Naive thymus-derived CD4-positive, alpha-beta T cell (primary cell): ENCODE measurements around the gene RSAD2. TPM values are rescaled to one million over a fixed set of nuclear protein-coding genes. Genes with fewer than 3 reads are reported as not detected.

Source experiments
- ATAC-seq: fragments of 150-1000 bp; cut with Tn5 transposase; 2 replicates; pipeline ENCODE4 v1.10.0; 2021; ENCODE audit warnings: mild to moderate bottlenecking, moderate library complexity
- CTCF ChIA-PET: fragments of 350-600 bp; sonication (Branson Sonifier 250); formaldehyde crosslinking; loops from one replicate; lab custom pipeline; 2021; ENCODE audit warnings: antibody characterized with exemption; lab: Charles Lee
- POLR2A ChIA-PET: fragments of 350-600 bp; sonication (Branson Sonifier 250); formaldehyde crosslinking; loops from one replicate; lab custom pipeline; 2021; ENCODE audit warnings: antibody characterized with exemption, inconsistent platforms; lab: Charles Lee
- DNase-seq, 9 donors: peaks; one replicate each; pipeline versions ENCODE4 v3.0.0 to v3.0.0-alpha.2; 2020 to 2022; ENCODE audit warnings: mixed read lengths in 1 of 9
- H3K27ac ChIP-seq: one replicate; pipeline ENCODE4 v1.7.0; 2013; ENCODE audit warnings: mild to moderate bottlenecking, low read depth, low read length, moderate library complexity
- H3K27me3 ChIP-seq, 2 donors: one replicate each; pipeline ENCODE4 v1.7.0; 2013; ENCODE audit warnings: low read length in 2 of 2, mild to moderate bottlenecking in 2 of 2, moderate library complexity in 2 of 2; ENCODE audit not compliant: control insufficient read depth in 2 of 2, insufficient read depth in 2 of 2
- H3K36me3 ChIP-seq, 3 experiments: 1 replicate in 2 of 3; 2 replicates in 1 of 3; pipeline ENCODE4 v1.7.0; 2013; ENCODE audit warnings: low read length in 3 of 3, mild to moderate bottlenecking in 3 of 3, moderate library complexity in 1 of 3; ENCODE audit not compliant: insufficient read depth in 3 of 3, control insufficient read depth in 2 of 3
- H3K4me1 ChIP-seq, 2 donors: one replicate each; pipeline ENCODE4 v1.7.0; 2013; ENCODE audit warnings: low read length in 2 of 2, mild to moderate bottlenecking in 2 of 2, moderate library complexity in 1 of 2; ENCODE audit not compliant: control insufficient read depth in 2 of 2, insufficient read depth in 2 of 2
- H3K4me3 ChIP-seq: 2 replicates; pipeline ENCODE4 v1.7.0; 2013; ENCODE audit warnings: mild to moderate bottlenecking, low read length
- H3K9me3 ChIP-seq, 3 experiments: 1 replicate in 2 of 3; 2 replicates in 1 of 3; pipeline ENCODE4 v1.7.0; 2013; ENCODE audit warnings: low read length in 3 of 3; ENCODE audit not compliant: control insufficient read depth in 2 of 3
- H3K27ac Mint-ChIP-seq, 9 donors: one replicate each; pipeline ENCODE4 v1.8.0; 2020 to 2022; ENCODE audit warnings: mixed read lengths in 9 of 9, mild to moderate bottlenecking in 8 of 9, moderate library complexity in 5 of 9, inconsistent platforms in 2 of 9
- H3K27me3 Mint-ChIP-seq, 5 donors: one replicate each; pipeline ENCODE4 v1.8.0; 2021 to 2022; ENCODE audit warnings: mixed read lengths in 5 of 5, mild to moderate bottlenecking in 1 of 5
- H3K36me3 Mint-ChIP-seq, 5 donors: one replicate each; pipeline ENCODE4 v1.8.0; 2020 to 2022; ENCODE audit warnings: mixed read lengths in 5 of 5, mild to moderate bottlenecking in 3 of 5, inconsistent platforms in 1 of 5
- H3K4me1 Mint-ChIP-seq, 7 donors: one replicate each; pipeline ENCODE4 v1.8.0; 2020 to 2022; ENCODE audit warnings: mixed read lengths in 7 of 7, mild to moderate bottlenecking in 3 of 7, inconsistent platforms in 1 of 7
- H3K4me3 Mint-ChIP-seq, 10 donors: one replicate each; pipeline ENCODE4 v1.8.0; 2020 to 2022; ENCODE audit warnings: mild to moderate bottlenecking in 10 of 10, mixed read lengths in 10 of 10, moderate library complexity in 6 of 10, inconsistent platforms in 2 of 10
- H3K9me3 Mint-ChIP-seq, 11 donors: one replicate each; pipeline ENCODE4 v1.8.0; 2020 to 2022; ENCODE audit warnings: mixed read lengths in 11 of 11, mild to moderate bottlenecking in 4 of 11, inconsistent platforms in 1 of 11, moderate library complexity in 1 of 11
- intact Hi-C, 2 donors: fragments of 100-400 bp; cut with micrococcal nuclease; formaldehyde crosslinking; loops; one replicate each; pipeline ENCODE4 v1.15.1; 2023
- polyA plus RNA-seq, 2 donors: library from polyadenylated mRNA; unstranded; fragments of 300-500 nt; fragmentation: Illumina TruSeq; gene quantifications; one replicate each; pipeline ENCODE4 v1.2.3, GENCODE V29; 2021
- total RNA-seq, 6 experiments: library from RNA in 5 of 6; stranded (reverse) in 5 of 6; gene quantifications; 1 replicate in 5 of 6; 2 replicates in 1 of 6; pipeline ENCODE4 v1.2.3 and lab custom pipeline; 2021 to 2026

Gene RSAD2
- total and polyA plus RNA-seq, 7 experiments from 2014 or later = 5.0 to 72.6 (median 6.6) TPM

DNA sequence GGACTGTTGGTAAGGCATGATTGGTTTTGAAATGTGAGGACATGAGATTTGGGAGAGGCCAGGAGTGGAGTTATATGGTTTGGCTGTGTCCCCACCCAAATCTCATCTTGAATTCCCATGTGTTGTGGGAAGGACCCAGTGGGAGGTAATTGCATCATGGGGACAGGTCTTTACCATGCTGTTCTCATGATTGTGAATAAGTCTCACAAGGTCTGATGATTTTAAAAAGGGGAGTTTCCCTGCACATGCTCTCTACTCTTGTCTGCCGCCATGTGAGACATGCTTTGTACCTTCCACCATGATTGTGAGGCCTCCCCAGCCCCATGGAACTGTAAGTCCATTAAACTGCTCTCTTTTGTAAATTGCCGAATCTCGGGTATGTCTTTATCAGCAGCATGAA lies 17.3 kb upstream of the RSAD2 start:
- no peaks in the 10 kb centered on the region for H3K27me3 ChIP-seq
- DNase-seq (no peak), ATAC-seq (no peak)
- Mint-ChIP-seq H3K27me3 (no peaks in the 10 kb centered on the region), H3K27ac (no peak overlapping the region), H3K36me3 (peaks cover 42 to 86% (median 69%) of the 10 kb centered on the region in 5 donors), H3K9me3 (peaks cover 0 to 43% (median 19%) of the 10 kb centered on the region in 11 donors), H3K4me3 (peak overlapping the region in 1 of 10 donors; percentile 31), H3K4me1 (peaks cover 10 to 74% (median 23%) of the 10 kb centered on the region in 7 donors)
- peaks cover 0 to 10% (median 0%) of the 10 kb centered on the region in 3 experiments for H3K9me3 ChIP-seq
- ChIA-PET CTCF (no interaction called here), POLR2A (no interaction called here)
- H3K36me3 ChIP-seq = peaks cover 0 to 25% (median 2%) of the 10 kb centered on the region in 3 experiments
- H3K27ac ChIP-seq = no peak overlapping the region
- intact Hi-C loops = loop anchor here in 1 of 2 donors (10.0 kb wide), 1 partner anchor 85 kb away; no protein-coding TSS in a partner anchor
- H3K4me1 ChIP-seq = no peaks in the 10 kb centered on the region
- no peak overlapping the region for H3K4me3 ChIP-seq

- Histone ChIP-seq H3K9me3 (peaks cover 0 to 10% (median 0%) of the 10 kb centered on the region in 3 experiments), H3K4me3 (no peak overlapping the region), H3K4me1 (peaks cover 6% of the 10 kb centered on the region in 2 donors), H3K36me3 (peaks cover 0 to 29% (median 2%) of the 10 kb centered on the region in 3 experiments), H3K27me3 (no peaks in the 10 kb centered on the region), H3K27ac (no peak overlapping the region)
- intact Hi-C loops = loop anchor here (2.0 to 10.0 kb wide), 2 partner anchors 45 to 89 kb away; no protein-coding TSS in a partner anchor
- Mint-ChIP-seq H3K36me3 (peaks cover 35 to 63% (median 43%) of the 10 kb centered on the region in 5 donors), H3K27me3 (peaks cover 0 to 2% (median 0%) of the 10 kb centered on the region in 5 donors), H3K4me1 (peaks cover 18 to 64% (median 29%) of the 10 kb centered on the region in 7 donors), H3K27ac (peak overlapping the region in 8 of 9 donors; percentile 3 to 93 (median 56)), H3K4me3 (peak overlapping the region; percentile 58 to 99 (median 82)), H3K9me3 (peaks cover 0 to 32% (median 14%) of the 10 kb centered on the region in 11 donors)
- CTCF ChIA-PET = interaction anchor here (0.9 kb wide), 1 partner anchor 193 kb away, joined by 3 read pairs; no protein-coding TSS in a partner anchor
- POLR2A ChIA-PET = no interaction called here
- ATAC-seq = no peak
- DNase-seq = no peak
Observed at GRCh38 chr2:6863792-6864191, 13.8 kb upstream of the RSAD2 start.

- no peak for ATAC-seq
- H3K4me3 ChIP-seq = peak overlapping the region; percentile 69
- Mint-ChIP-seq H3K36me3 (peaks cover 31 to 61% (median 39%) of the 10 kb centered on the region in 5 donors), H3K9me3 (peaks cover 0 to 27% (median 12%) of the 10 kb centered on the region in 11 donors), H3K4me1 (peaks cover 18 to 64% (median 29%) of the 10 kb centered on the region in 7 donors), H3K27ac (peak overlapping the region in 8 of 9 donors; percentile 3 to 93 (median 87)), H3K4me3 (peak overlapping the region; percentile 58 to 99 (median 82)), H3K27me3 (peaks cover 0 to 2% (median 0%) of the 10 kb centered on the region in 5 donors)
- intact Hi-C loops = loop anchor here (2.0 to 10.0 kb wide), 2 partner anchors 45 to 89 kb away; no protein-coding TSS in a partner anchor
- H3K9me3 ChIP-seq = peaks cover 0 to 9% (median 0%) of the 10 kb centered on the region in 3 experiments
- H3K27me3 ChIP-seq = no peaks in the 10 kb centered on the region
- H3K27ac ChIP-seq = peak overlapping the region; percentile 68
- H3K4me1 ChIP-seq = peaks cover 6% of the 10 kb centered on the region in 2 donors
- ChIA-PET CTCF (interaction anchor here (0.6 to 3.2 kb wide), 4 partner anchors 14 to 208 kb away, joined by 3 to 38 read pairs (median 4); partner anchors contain the start of gene RSAD2), POLR2A (interaction anchor here (0.7 to 6.2 kb wide), 7 partner anchors 14 to 1817 kb away, joined by 3 to 94 read pairs (median 3); partner anchors contain the start of gene RSAD2)
- DNase-seq = no peak
- peaks cover 0 to 24% (median 0%) of the 10 kb centered on the region in 3 experiments for H3K36me3 ChIP-seq
Observed at GRCh38 chr2:6864231-6864754, 13.3 kb upstream of the RSAD2 start.

DNA sequence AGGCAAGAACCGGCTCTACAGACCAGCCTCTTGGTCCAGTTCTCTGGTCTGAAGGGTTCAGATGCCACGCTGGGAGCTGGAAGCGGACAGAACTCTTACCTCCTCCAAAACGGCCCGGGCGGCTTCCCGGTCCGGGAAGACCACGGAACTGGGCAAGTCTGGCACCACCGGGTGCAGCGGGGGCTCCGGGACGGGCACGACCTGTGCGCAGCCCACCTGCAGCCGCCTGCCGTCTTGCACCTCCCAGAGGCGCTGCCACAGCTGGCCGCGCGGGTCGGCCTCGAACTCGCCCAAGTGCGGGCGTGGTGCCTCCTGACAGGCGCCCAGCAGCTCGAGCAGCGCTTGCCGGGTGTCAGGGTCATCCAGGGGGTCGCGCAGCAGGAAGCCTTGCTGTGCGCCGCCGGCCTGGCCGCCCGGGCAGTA lies 12.6 kb upstream of the RSAD2 start:
- Mint-ChIP-seq H3K36me3 (peaks cover 27 to 57% (median 33%) of the 10 kb centered on the region in 5 donors), H3K4me1 (peaks cover 18 to 66% (median 29%) of the 10 kb centered on the region in 7 donors), H3K27ac (peak overlapping the region in 8 of 9 donors; percentile 3 to 93 (median 87)), H3K27me3 (peaks cover 0 to 2% (median 0%) of the 10 kb centered on the region in 5 donors), H3K4me3 (peak overlapping the region; percentile 58 to 99 (median 82)), H3K9me3 (peaks cover 0 to 22% (median 8%) of the 10 kb centered on the region in 11 donors)
- peaks cover 6% of the 10 kb centered on the region in 2 donors for H3K4me1 ChIP-seq
- ChIA-PET CTCF (interaction anchor here (1.8 to 3.2 kb wide), 3 partner anchors 13 to 179 kb away, joined by 4 to 38 read pairs (median 6); partner anchors contain the start of gene RSAD2), POLR2A (interaction anchor here (0.7 to 6.2 kb wide), 10 partner anchors 13 to 1816 kb away, joined by 3 to 94 read pairs (median 4); partner anchors contain the start of gene RSAD2)
- peaks cover 0 to 2% (median 0%) of the 10 kb centered on the region in 3 experiments for H3K9me3 ChIP-seq
- H3K36me3 ChIP-seq = peaks cover 0 to 18% (median 0%) of the 10 kb centered on the region in 3 experiments
- ATAC-seq (peak; percentile 8), DNase-seq (peak in 3 of 9 donors; percentile 14 to 40 (median 33))
- H3K4me3 ChIP-seq = peak overlapping the region; percentile 69
- intact Hi-C loops = loop anchor here (1.0 to 10.0 kb wide), 4 partner anchors 32 to 1817 kb away; partner anchors contain the start of gene ID2 (in 1 of the 2)
- no peaks in the 10 kb centered on the region for H3K27me3 ChIP-seq
- peak overlapping the region; percentile 68 for H3K27ac ChIP-seq

DNA sequence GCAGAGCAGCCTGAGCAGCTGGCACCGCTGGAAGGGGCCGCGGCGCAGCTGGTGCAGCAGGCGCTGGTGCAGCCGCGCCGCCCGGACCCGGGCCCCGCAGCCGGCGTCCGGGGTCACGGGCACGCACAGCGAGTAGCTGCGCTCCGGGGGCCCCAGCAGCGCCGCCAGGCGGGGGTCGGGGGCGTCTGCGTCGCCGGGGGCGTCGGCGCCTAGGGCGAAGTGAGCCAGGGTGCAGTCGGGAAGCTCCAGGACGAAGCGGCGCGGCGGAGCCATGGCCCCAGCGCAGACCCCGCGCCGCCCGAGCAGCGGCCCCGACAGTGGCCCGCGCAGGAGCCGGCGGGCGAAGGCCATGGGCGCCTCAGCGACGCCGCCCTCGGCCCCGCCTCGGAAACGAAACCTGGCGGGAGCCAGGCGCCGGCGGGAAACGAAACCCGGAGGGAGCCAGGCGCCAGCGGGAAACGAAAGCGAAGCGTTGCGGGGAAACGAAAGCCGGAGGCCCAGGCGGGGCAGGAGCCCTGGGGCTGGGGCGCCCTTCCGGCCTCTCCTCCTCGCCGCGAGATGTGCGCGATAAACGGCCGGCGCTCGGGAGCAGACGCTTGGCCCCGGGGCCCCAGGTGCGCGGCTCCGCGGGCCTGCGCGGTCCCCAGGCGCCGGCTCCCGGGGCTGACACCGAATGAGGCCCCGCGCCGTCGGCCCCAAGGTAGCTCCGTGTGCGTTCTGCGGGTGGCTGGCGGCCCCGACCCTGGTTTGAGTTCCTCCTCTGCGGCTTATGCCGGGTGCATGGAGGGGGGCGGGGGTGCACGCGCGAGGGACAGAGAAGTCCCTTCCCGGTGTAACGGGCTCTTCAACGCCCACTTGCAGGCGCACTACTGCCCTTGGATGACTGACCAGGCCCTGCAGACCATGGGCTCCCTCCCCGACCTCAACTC lies 12.0 kb upstream of the RSAD2 start, which contains the start of gene CMPK2:
Gene CMPK2 (minus strand): TSS at position 562 of the 929 bp plus-strand sequence. CDS start 211 bp downstream, at position 351.
- peak within 1 kb of the TSS; percentile 69 for H3K4me3 ChIP-seq
- DNase-seq (peak; percentile 63 to 84 (median 79)), ATAC-seq (peak; percentile 81)
- peak within 1 kb of the TSS; percentile 68 for H3K27ac ChIP-seq
- H3K9me3 ChIP-seq = no peaks in the 10 kb centered on the region
- H3K4me1 ChIP-seq = peaks cover 6% of the 10 kb centered on the region in 2 donors
- intact Hi-C loops = loop anchor here (1.0 to 10.0 kb wide), 6 partner anchors 12 to 1817 kb away; partner anchors contain the start of genes RSAD2 (in 2 of the 2) and ID2 (in 1 of the 2)
- peaks cover 0 to 2% (median 0%) of the 10 kb centered on the region in 5 donors for H3K27me3 Mint-ChIP-seq
- peak within 1 kb of the TSS; percentile 93 to 100 (median 96) for H3K4me3 Mint-ChIP-seq
- ChIA-PET POLR2A (interaction anchor here (0.8 to 6.2 kb wide), 10 partner anchors 12 to 66 kb away, joined by 3 to 94 read pairs (median 4); partner anchors contain the start of gene RSAD2), CTCF (interaction anchor here (0.8 to 3.2 kb wide), 10 partner anchors 13 to 178 kb away, joined by 3 to 38 read pairs (median 4); partner anchors contain the start of gene RSAD2)
- H3K4me1 Mint-ChIP-seq = peaks cover 18 to 62% (median 29%) of the 10 kb centered on the region in 7 donors
- peak within 1 kb of the TSS; percentile 85 to 100 (median 91) for H3K27ac Mint-ChIP-seq
- peaks cover 20 to 51% (median 27%) of the 10 kb centered on the region in 5 donors for H3K36me3 Mint-ChIP-seq
- peaks cover 0 to 15% (median 5%) of the 10 kb centered on the region in 11 donors for H3K9me3 Mint-ChIP-seq
- H3K36me3 ChIP-seq = peaks cover 0 to 11% (median 0%) of the 10 kb centered on the region in 3 experiments
- H3K27me3 ChIP-seq = no peaks in the 10 kb centered on the region
